ENCODE measurements around the gene DNAI1.
A peak's percentile ranks its signal among the peaks of the same experiment; 100 is the strongest.

The DNAI1 gene

GRCh38 chr9:34490760-34491159 is 32.2 kb downstream of the DNAI1 start:
- DNase-seq (ENCODE audit: low read depth) = no peak

GRCh38 chr9:34491596-34491995 is 33.0 kb downstream of the DNAI1 start:
- no peak for DNase-seq (ENCODE audit: low read depth)

GRCh38 chr9:34492051-34492450 is 33.4 kb downstream of the DNAI1 start:
- no peak for DNase-seq (ENCODE audit: low read depth)

- DNase-seq (ENCODE audit: low read depth) = peak; percentile 12
Observed at GRCh38 chr9:34493972-34494535, 35.4 kb downstream of the DNAI1 start.

GRCh38 chr9:34496149-34496712 is 37.6 kb downstream of the DNAI1 start:
- DNase-seq (ENCODE audit: low read depth) = no peak

GRCh38 chr9:34498553-34498952 is 39.9 kb downstream of the DNAI1 start:
- DNase-seq (ENCODE audit: low read depth) = no peak

GRCh38 chr9:34499076-34499475 is 40.5 kb downstream of the DNAI1 start:
- no peak for DNase-seq (ENCODE audit: low read depth)

GRCh38 chr9:34500623-34501267 is 42.1 kb downstream of the DNAI1 start:
- DNase-seq (ENCODE audit: low read depth) = no peak

GRCh38 chr9:34501372-34501771 is 42.8 kb downstream of the DNAI1 start:
- no peak for DNase-seq (ENCODE audit: low read depth)

- DNase-seq (ENCODE audit: low read depth) = peak; percentile 14
Observed at GRCh38 chr9:34501889-34502425, 43.4 kb downstream of the DNAI1 start.

- no peak for DNase-seq (ENCODE audit: low read depth)
Observed at GRCh38 chr9:34502471-34502870, 43.9 kb downstream of the DNAI1 start.

GRCh38 chr9:34502891-34503290 is 44.3 kb downstream of the DNAI1 start:
- no peak for DNase-seq (ENCODE audit: low read depth)

GRCh38 chr9:34503406-34503805 is 44.8 kb downstream of the DNAI1 start:
- no peak for DNase-seq (ENCODE audit: low read depth)

- DNase-seq (ENCODE audit: low read depth) = no peak
Observed at GRCh38 chr9:34505370-34506120, 46.9 kb downstream of the DNAI1 start.

- DNase-seq (ENCODE audit: low read depth) = no peak
Observed at GRCh38 chr9:34506623-34507022, 48.0 kb downstream of the DNAI1 start.

GRCh38 chr9:34507556-34507955 is 49.0 kb downstream of the DNAI1 start:
- DNase-seq (ENCODE audit: low read depth) = no peak

GRCh38 chr9:34507966-34508365 is 49.4 kb downstream of the DNAI1 start:
- no peak for DNase-seq (ENCODE audit: low read depth)

GRCh38 chr9:34508463-34508862 is 49.9 kb downstream of the DNAI1 start:
- DNase-seq (ENCODE audit: low read depth) = no peak

- no peak for DNase-seq (ENCODE audit: low read depth)
Observed at GRCh38 chr9:34508951-34509350, 50.3 kb downstream of the DNAI1 start.

- no peak for DNase-seq (ENCODE audit: low read depth)
Observed at GRCh38 chr9:34510497-34511468, 52.2 kb downstream of the DNAI1 start.
